Mucosa of stomach (tissue), 1 donor: ENCODE data around the gene HOXD3.

Experiments
- H3K27me3 ChIP-seq: one replicate; pipeline ENCODE4 v1.7.0; 2013; ENCODE audit warnings: mild to moderate bottlenecking, low read length; ENCODE audit not compliant: control insufficient read depth, insufficient read depth
- H3K36me3 ChIP-seq: one replicate; pipeline ENCODE4 v1.7.0; 2013; ENCODE audit warnings: low read length; ENCODE audit not compliant: control insufficient read depth, insufficient read depth
- H3K4me1 ChIP-seq: one replicate; pipeline ENCODE4 v1.7.0; 2013; ENCODE audit warnings: mild to moderate bottlenecking, low read length; ENCODE audit not compliant: control insufficient read depth, insufficient read depth
- H3K4me3 ChIP-seq: one replicate; pipeline ENCODE4 v1.7.0; 2013; ENCODE audit warnings: low read length
- H3K9ac ChIP-seq: one replicate; pipeline ENCODE4 v1.7.0; 2013; ENCODE audit warnings: mild to moderate bottlenecking, low read length, moderate library complexity
- H3K9me3 ChIP-seq: one replicate; pipeline ENCODE4 v1.7.0; 2013; ENCODE audit warnings: mild to moderate bottlenecking, low read length, moderate library complexity; ENCODE audit not compliant: control insufficient read depth
- donor health status: Pancreatic carcinoma.

HOXD3 gene

DNA sequence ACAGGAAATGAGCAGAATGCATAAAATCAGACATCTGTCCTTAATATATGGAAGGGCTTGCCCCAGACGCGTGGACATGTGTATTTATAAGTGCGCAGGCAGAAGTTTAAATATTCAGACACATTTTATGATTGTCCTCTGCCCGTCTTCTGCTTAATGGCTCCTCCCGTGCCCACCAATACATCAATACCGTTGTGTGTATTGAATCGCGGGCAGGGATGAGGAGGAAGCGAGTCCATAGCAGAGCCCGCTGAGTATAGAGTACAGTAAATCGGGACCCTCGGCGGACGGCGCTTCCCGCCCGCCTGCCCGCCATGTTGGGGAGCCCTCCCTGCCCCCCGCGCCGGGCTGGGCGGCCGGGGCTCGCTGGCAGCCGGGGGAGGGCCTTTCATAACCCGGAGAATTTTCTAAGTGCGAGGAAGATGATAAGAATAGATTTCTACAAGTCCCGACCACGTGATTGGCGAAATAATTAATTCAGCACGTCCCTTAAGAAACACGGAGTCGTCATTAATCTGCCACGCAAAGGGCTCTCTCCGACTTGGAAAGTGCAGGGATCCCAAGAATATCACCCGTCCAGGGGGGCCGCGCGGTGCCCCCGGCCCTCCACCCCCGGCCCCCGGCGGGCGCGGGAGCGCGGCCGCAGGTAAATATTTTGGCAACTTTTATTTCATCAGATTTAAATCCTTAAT lies at the start of gene HOXD3:
TSS of gene HOXD3 (plus strand) at position 501 of the 692 bp plus-strand sequence. CDS start 11,808 bp downstream, outside the sequence.
- H3K4me1 ChIP-seq: peaks cover 5% of the 10 kb centered on the region

DNA sequence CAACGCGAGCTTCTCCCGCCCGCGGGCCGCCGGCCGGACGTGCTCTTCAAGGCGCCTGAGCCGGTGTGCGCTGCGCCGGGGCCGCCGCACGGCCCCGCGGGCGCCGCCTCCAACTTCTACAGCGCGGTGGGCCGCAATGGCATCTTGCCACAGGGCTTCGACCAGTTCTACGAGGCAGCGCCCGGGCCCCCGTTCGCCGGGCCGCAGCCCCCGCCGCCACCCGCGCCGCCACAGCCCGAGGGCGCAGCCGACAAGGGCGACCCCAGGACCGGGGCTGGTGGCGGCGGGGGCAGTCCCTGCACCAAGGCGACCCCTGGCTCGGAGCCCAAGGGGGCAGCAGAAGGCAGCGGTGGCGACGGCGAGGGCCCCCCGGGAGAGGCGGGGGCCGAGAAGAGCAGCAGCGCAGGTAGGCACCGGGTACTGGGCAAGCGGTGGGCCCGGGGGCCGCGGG lies 49.4 kb upstream of the HOXD3 start:
- Histone ChIP-seq H3K27me3 (peaks cover 93% of the 10 kb centered on the region), H3K4me3 (no peak overlapping the region), H3K9me3 (no peaks in the 10 kb centered on the region), H3K4me1 (no peaks in the 10 kb centered on the region), H3K9ac (no peak overlapping the region), H3K36me3 (no peaks in the 10 kb centered on the region)

More for the DNA sequence above, at the start of gene HOXD3:
- Histone ChIP-seq H3K9ac (no peak within 1 kb of the TSS), H3K9me3 (no peaks in the 10 kb centered on the region), H3K27me3 (peaks cover 96% of the 10 kb centered on the region), H3K4me3 (no peak within 1 kb of the TSS), H3K36me3 (no peaks in the 10 kb centered on the region)

DNA sequence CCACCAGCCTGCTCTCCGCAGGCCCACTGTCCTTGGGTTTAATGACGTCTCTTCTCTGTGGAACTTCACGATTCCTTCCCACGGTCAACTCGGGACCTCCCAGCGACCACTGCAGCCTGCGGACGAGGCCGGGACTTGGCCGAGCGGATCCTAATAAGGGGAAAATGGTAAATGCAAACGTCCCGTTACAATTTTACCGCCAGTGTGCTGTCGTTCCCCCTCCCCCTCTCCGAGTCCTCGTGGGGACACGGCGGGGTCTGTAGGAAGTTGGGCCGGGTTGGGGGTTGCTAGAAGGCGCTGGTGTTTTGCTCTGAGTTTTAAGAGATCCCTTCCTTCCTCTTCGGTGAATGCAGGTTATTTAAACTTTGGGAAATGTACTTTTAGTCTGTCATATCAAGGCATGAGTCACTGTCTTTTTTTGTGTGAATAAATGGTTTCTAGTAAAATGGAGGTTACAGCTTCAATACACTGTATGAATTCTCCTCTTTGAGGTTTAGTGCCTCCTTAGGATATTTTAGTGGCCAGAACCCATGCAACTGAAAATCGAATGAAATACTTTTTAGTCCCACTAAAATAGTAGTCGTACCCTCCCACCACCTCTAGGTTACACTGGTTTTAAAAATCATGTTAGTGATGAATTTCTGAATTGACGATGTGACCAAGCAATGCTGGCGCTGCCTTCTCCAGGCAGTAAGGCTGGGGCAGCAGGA lies 47.8 kb upstream of the HOXD3 start:
- Histone ChIP-seq H3K9ac (no peak overlapping the region), H3K4me1 (no peaks in the 10 kb centered on the region), H3K9me3 (no peaks in the 10 kb centered on the region), H3K4me3 (no peak overlapping the region), H3K36me3 (no peaks in the 10 kb centered on the region), H3K27me3 (peaks cover 93% of the 10 kb centered on the region)

DNA sequence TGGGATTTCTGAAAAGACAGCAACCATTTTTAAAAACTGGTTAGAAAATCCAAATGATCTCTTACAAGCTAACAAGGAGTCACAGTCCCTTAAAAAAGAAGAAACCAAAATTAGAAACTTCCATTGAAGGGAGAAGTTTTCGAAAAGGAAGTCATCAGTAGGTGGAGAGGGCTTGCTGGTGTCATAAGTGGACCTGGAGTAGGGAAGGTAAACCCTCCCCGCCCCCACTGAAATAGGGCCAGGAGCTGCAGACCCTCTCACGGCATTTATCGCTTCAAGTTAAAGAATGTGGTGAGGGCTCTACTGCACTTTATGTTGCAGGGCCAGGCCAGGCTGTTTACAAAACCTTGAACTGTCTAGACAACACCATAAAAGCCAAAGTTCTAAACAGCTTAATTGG lies 47.2 kb upstream of the HOXD3 start:
- Histone ChIP-seq H3K36me3 (no peaks in the 10 kb centered on the region), H3K4me3 (no peak overlapping the region), H3K9me3 (no peaks in the 10 kb centered on the region), H3K9ac (no peak overlapping the region), H3K4me1 (no peaks in the 10 kb centered on the region), H3K27me3 (peaks cover 93% of the 10 kb centered on the region)

DNA sequence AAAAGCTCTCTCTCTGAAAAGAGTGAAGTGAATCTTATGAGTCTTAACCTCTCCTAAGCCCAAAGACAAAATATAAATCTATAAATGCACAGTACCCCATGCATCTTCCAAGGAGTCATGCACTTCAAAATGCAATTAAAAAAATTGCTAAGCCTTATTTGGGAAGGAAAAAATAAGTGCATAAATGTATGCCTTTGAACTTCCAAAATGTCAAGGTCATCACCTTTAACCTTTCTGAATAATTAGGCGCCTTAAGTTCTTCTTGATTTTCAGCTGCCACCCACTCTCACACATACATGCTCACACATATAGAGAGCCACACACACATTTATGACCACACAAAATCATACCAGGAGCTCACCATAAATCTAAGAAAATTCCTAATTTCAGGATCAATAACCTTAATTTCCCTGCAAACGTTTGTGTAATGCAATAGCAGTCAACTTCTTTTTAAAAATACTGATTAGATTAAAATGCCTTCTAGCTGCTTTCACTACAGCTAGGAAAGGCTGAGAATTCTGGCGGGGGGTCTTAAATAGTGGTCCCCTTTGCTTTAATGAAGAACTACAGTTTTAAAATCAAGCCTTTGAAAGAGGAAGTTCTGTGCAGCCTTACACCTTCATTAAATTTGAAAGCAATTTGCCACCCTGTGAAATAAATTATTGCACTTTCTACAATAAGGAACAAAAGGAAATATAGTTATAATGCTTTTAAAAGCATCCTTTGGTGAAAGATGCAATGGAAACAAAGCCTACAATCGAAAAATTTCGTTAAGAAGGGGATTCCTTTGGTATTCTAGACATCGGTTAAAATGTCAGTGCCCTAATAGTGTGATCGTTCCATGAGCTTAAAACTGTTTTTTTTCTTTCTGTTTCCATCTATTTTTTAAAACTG lies 46.4 kb upstream of the HOXD3 start:
- Histone ChIP-seq H3K36me3 (no peaks in the 10 kb centered on the region), H3K27me3 (peaks cover 92% of the 10 kb centered on the region), H3K4me3 (no peak overlapping the region), H3K9me3 (no peaks in the 10 kb centered on the region), H3K4me1 (no peaks in the 10 kb centered on the region), H3K9ac (no peak overlapping the region)

DNA sequence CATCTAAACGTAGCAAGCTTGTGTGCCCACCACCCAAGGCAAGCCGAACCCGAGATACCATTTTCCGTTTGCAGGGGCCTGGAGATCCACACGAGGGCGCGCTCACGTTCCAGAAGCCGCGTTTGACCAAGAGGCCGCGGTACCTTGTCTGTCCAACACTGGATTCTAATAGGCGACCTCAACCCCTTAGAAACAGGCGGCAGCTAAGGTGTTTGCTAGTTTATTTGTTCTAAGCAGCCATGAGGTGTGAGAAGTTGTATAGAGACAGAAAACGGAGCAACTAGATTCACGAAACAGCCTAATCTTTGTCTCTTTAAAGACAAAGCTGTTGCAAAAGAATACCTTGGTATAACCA lies 45.8 kb upstream of the HOXD3 start:
- Histone ChIP-seq H3K9ac (no peak overlapping the region), H3K4me1 (no peaks in the 10 kb centered on the region), H3K36me3 (no peaks in the 10 kb centered on the region), H3K4me3 (no peak overlapping the region), H3K9me3 (no peaks in the 10 kb centered on the region), H3K27me3 (peaks cover 92% of the 10 kb centered on the region)

DNA sequence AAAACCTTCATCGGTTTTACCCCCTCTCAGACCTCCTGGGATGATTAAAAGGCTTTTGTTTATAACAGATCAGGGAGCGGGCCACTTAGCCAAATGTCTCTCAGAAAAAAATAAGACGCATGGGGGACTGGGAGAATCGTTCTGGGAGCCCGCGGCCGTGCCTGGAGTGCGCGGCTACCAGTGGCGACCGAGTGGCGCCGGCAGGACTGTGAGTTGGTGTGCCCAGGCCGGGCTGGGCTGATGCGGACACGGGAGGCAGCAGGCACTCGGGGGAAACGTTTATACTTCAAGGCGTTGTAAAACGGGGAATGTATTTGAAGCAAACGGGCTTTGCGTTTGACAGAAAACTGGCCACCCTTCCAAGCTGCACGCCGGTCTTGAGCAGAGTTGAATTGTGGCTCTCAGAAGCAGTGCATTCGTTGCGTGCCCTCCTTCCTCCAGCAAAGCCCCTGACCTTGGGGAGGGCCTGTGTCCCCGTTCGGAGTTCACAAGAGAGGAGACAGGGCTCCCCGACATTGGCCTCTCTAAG lies 45.2 kb upstream of the HOXD3 start:
- no peaks in the 10 kb centered on the region for H3K4me1 ChIP-seq
- H3K27me3 ChIP-seq: peaks cover 92% of the 10 kb centered on the region
- no peaks in the 10 kb centered on the region for H3K36me3 ChIP-seq
- no peak overlapping the region for H3K9ac ChIP-seq
- H3K9me3 ChIP-seq: no peaks in the 10 kb centered on the region
- H3K4me3 ChIP-seq: no peak overlapping the region

DNA sequence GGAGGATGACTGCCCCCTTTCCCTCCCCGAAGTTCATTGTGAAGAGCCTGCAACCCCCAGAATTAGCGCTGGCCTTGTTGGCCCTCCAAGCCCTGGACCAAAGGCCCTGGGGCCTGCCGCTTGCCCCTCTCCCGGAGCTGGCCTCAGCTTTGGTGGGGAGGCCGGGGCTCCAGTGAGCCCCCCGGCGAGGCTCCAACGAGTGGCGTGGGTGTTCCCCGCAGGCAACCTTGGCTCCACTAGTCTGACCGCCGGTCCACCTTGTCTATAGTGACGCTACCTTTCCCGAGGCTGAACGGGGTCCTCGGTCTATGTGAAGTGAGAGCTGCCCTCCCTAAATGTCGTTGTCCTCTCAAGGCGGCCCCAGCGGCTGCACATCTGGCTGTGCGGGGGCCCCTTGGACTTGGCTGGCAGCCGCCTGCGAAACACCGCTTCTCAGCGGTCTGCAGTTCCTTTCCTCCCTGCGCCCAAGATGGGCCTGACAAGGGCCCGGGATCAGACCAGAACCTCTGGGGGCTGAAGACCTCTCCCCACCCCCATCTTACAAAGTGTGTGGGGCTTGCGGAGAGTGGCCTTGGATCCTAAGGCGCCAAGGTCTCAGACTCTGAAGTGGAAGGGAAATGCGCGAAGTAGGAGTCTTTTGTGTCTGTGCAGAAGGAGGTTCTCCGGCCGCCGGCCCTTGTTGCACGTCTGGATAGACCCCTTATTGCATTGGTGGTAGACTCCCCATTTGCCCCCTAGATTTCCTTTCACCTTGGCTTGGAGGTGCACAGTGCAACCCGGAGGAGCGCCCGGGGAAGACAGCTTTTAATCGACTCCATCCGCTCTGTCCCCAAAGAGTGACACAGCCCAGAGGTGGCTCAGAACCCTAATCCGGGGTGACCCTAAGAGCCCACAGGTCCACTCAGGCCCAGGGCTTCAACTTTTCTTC lies 44.5 kb upstream of the HOXD3 start:
- Histone ChIP-seq H3K27me3 (peaks cover 95% of the 10 kb centered on the region), H3K9ac (no peak overlapping the region), H3K9me3 (no peaks in the 10 kb centered on the region), H3K4me1 (no peaks in the 10 kb centered on the region), H3K36me3 (no peaks in the 10 kb centered on the region), H3K4me3 (no peak overlapping the region)

DNA sequence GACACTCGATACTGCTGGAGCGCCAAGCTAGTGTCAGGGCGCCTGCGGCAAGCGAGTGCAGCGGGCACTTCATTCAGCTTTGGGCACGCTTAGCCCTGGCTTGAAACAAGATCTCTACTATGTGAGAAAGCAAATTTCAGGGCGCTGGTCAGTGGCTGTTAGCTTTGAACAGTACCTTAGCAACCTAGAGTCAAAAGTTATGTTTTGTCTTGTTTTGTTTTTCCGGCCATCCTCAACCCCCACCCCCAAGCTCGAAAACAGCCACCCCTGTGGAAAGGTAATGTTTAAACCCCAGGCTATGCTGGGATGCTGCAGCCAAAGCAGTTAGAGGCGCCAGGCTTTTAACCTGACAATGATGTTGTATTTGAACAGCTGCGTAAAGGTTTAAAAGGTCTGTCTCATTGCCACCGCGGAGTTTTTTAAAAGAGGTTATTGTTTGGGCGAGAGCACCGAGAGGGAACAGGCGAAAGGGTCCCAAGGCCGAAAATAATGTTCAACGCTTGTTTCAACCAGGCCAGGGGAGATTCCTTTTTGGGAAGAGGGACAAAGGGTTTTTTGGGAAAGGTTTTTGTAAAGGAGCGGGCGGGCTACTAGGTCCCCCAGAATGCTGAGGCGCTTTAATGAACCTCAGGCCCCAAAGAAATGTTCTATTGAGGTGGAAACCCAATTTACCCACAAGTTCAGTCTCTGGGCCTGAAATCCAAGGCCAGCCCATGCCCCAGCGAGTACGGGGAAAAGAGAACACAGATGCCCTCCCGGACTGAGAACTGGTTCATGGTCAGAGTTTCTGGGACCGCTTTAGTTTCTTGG lies 42.8 kb upstream of the HOXD3 start:
- no peaks in the 10 kb centered on the region for H3K36me3 ChIP-seq
- H3K4me3 ChIP-seq: no peak overlapping the region
- no peak overlapping the region for H3K9ac ChIP-seq
- H3K4me1 ChIP-seq: no peaks in the 10 kb centered on the region
- no peaks in the 10 kb centered on the region for H3K9me3 ChIP-seq
- H3K27me3 ChIP-seq: peaks cover 98% of the 10 kb centered on the region

DNA sequence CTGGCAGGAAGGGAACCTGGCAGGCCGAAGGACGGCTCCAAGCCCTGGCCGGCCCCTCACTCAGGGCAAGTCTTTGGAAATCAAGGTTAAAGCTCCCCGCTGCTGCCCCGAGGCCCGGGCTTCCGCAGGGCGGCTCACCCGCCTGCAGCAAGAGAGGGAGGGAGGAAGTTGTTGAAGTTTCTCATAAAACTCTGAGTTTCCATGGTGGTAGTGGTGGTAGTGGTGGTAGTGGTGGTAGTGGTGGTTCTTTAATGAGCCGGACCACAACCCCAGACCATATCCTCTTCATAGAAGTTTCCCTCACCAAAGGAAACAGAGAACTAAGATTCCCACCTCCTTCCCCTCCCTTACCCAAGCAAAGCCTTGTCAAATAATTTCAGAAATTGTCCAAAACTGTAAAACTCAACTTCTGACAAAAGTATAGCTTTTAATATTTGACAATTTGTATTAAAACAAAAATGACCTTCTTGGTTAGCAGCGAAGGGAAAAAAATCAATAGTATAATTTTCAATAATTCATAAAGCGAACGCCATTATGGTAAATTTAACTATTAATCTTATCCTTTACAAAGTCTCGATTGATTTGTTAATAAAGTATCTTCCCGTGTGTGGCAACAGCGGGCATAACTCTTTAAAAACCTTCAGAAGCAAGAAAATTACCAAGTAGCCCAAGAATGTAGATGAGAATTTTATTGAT lies 42.0 kb upstream of the HOXD3 start:
- Histone ChIP-seq H3K9me3 (no peaks in the 10 kb centered on the region), H3K36me3 (no peaks in the 10 kb centered on the region), H3K27me3 (peaks cover 96% of the 10 kb centered on the region), H3K4me3 (no peak overlapping the region), H3K4me1 (no peaks in the 10 kb centered on the region), H3K9ac (no peak overlapping the region)
